PC-3 (cell line): ENCODE measurements around the gene DENND2A.
"Not testable (repeated sequence)": the region's sequence is repeated elsewhere in the genome, so short reads cannot be mapped to it uniquely, and the experiment has no call there.

ENCODE experiments used
- CTCF ChIP-seq: fragments of 300-600 bp; sonication (generic); conservative IDR thresholded peaks from 2 replicates; pipeline ENCODE4 v1.5.1; 2017; ENCODE audit warnings: antibody characterized with exemption, low read depth, mild to moderate bottlenecking, low read length
- EZH2 ChIP-seq: fragments of 300-600 bp; sonication (generic); IDR thresholded peaks from one replicate; pipeline ENCODE4 v1.6.1; 2017; ENCODE audit warnings: antibody characterized with exemption, mild to moderate bottlenecking, low read length; ENCODE audit not compliant: unreplicated experiment
- EZH2phosphoT487 ChIP-seq: fragments of 300-600 bp; sonication (generic); IDR thresholded peaks from 2 replicates; pipeline ENCODE4 v1.6.1; 2018; ENCODE audit warnings: mild to moderate bottlenecking, antibody characterized with exemption, low read length, borderline replicate concordance

GRCh38 chr7:140497807-140498206 lies 142.8 kb downstream of the DENND2A start:
- TF ChIP-seq CTCF, EZH2phosphoT487, EZH2: not testable (repeated sequence)
